RPMI8226 (cell line): ENCODE results near the gene KMT2B.
"Not testable (repeated sequence)": the region's sequence is repeated elsewhere in the genome, so short reads cannot be mapped to it uniquely, and the experiment has no call there.

Experiments used
- DNase-seq: peaks from one replicate; pipeline ENCODE4 v3.0.0-alpha.2; 2015

KMT2B gene

DNA sequence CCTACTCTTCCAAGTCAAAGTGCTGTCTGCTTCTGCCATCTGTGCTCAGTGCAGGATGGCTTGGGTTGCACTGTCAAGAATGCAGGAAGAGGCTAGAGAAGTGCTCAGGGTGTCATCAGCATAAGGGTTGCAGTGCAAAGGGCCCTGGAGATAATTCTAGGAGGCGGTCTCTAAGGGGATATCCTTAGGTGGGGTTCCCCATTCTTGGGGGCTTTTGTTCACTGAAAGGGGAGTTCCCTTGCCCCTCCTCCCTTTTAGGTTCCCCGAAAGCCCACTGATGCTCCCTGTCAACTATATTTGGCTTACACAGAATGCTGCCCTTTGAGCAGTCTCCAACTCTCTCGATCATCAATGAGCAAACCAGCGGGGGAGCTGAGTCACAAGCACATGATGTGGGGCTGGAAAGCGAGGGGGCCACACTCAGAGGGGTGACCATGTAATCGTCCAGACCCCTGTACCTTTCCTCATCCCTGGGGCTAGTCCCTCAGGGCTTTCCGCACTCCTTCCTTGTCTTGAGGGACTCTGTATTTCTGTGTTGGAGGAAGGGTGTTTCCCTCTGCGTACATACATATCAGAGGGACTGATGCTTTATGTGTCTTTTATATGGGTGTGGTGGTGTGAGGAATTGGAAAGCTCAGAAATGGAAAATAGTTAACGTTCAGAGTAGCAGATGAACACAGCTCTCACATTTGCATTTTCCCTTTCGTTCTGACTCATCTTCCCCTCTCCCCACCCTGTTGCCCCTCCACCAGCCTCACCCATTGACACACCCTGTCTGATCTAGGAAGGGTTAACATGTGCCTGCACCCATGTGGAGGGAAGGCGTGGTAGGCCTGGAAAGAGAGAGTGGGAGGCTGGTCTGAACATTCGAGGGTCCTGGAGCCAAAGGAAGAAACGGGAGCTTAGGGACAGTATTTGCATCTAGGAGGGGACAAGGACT is 6.7 kb upstream of the KMT2B start:
- no peak for DNase-seq

DNA sequence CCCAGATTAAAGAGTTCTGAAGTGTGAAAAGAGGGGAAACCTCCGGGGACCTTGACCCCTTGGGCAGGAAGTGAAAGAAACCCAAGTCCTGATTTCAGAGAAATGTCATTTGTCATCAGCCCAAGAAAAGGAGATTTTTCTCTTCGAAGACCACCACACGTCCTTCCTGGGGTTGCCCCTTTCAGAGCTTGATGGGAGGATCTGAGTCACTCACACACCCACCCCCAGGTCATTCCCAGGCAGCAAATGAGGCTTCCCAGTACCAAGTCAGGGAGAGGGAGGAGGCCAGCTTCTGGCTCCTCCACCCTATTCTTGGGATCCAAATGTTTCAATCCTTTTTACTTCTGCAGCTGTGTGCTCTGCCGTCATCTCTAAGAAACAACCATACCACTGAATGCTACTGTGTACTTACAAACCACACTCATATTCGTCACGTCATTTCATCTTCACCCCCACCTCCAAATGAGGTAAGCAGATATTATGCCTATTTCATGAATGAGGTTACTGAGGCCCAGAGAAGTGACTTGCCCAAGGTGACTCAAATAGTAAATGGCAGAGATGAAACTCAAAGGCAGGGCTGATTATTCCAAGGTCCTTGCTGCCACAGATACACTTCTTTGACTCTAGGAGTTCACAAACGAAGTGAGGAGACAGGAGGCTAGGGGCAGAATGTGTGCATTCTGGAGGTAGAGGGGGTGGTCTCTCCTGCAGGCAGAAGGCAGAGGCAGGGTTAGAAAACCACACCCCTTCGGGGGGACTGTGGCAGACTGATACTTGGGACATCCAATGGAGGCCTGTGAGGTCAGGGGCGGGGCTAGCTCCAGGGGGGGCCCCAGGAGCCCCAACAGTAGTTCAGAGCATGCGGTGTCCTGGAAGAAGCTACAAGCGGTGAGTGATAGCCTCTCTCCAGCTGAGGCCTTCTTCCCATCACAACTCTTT is 5.0 kb upstream of the KMT2B start:
- no peak for DNase-seq

DNA sequence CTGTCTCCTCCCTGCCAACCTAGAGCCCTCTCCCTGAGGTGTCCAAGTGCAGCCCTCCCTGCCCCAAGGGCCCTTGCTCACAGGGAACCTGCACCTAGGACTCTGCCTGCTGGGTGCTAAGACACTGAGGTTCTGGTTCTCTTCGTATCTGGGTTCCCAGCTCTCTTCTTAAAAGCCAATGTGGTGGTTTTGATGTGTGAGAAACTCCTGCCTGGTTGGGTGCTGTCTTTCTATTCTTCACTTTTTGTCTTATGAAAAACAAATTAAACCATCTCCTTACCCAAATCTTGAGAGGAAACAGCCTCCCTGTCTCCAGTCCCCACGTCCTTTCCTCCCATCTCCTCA is 4.3 kb upstream of the KMT2B start:
- DNase-seq = no peak

GRCh38 chr19:35713904-35714495 is 3.8 kb upstream of the KMT2B start:
- DNase-seq = no peak

GRCh38 chr19:35714601-35715354 is 3.0 kb upstream of the KMT2B start:
- peak; percentile 14 for DNase-seq

- no peak for DNase-seq
Measured at GRCh38 chr19:35715355-35715809, 2.4 kb upstream of the KMT2B start.

- DNase-seq = peak; percentile 5
Measured at GRCh38 chr19:35715981-35716800, 1.6 kb upstream of the KMT2B start.

- DNase-seq = peak; percentile 95
Measured at GRCh38 chr19:35716801-35717664, 770 bp upstream of the KMT2B start.

DNA sequence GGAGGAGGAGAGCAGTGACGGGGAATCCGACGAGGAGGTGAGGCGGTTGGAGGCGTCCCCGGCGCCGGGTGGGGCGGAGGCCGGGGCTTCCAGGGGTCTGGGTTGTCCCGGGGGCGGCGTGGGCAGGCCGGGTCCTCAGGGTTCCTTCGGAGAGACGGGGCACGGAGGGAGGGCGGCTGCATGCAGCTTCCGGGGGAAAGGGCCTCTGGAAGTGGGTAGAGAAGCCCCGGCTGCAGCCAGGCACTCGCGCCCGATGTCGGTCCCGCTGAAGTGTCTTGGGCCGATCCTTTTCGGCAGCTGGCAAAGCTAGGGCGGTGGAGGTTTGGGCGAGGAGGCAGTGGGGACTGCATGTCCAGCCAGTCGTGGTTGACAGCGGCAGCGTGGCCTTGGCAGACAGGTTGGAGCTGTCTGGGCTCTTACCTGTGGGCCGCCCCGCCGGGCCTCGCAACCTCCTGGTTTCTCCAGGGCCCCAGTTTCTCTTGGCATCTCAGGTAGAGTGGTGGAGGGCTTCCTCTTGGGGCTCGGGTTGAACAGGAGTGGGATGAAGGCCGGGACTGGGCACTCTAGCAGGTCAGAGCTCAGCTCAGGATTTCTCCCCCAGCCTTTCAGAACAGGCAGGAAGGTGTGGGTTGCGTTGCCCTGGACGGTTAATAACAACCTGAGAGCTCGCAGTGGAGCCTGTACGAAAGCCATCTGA is 690 bp downstream of the KMT2B start:
- DNase-seq = peak; percentile 30

GRCh38 chr19:35719402-35720162 is 1.8 kb downstream of the KMT2B start:
- DNase-seq = no peak

DNA sequence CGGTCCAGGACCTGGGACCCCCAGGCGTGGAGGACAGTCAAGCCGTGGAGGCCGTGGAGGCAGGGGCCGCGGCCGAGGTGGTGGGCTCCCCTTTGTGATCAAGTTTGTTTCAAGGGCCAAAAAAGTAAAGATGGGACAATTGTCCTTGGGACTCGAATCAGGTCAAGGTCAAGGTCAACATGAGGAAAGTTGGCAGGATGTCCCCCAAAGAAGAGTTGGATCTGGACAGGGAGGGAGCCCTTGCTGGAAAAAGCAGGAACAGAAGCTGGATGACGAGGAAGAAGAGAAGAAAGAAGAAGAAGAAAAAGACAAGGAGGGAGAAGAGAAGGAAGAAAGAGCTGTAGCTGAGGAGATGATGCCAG is 2.3 kb downstream of the KMT2B start:
- no peak for DNase-seq

DNA sequence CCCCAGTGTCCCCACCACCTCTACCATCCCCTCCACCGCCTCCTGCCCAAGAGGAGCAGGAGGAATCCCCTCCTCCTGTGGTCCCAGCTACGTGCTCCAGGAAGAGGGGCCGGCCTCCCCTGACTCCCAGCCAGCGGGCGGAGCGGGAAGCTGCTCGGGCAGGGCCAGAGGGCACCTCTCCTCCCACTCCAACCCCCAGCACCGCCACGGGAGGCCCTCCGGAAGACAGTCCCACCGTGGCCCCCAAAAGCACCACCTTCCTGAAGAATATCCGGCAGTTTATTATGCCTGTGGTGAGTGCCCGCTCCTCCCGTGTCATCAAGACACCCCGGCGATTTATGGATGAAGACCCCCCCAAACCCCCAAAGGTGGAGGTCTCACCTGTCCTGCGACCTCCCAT is 2.8 kb downstream of the KMT2B start:
- no peak for DNase-seq

DNA sequence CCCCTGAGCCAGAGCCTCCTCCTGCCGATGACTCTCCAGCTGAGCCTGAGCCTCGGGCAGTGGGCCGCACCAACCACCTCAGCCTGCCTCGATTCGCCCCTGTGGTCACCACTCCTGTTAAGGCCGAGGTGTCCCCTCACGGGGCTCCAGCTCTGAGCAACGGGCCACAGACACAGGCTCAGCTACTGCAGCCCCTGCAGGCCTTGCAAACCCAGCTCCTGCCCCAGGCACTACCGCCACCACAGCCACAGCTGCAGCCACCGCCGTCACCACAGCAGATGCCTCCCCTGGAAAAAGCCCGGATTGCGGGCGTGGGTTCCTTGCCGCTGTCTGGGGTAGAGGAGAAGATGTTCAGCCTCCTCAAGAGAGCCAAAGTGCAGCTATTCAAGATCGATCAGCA is 3.6 kb downstream of the KMT2B start:
- DNase-seq = no peak

GRCh38 chr19:35722461-35722860 is 4.7 kb downstream of the KMT2B start:
- DNase-seq = no peak

- DNase-seq = no peak
Measured at GRCh38 chr19:35722897-35723296, 5.1 kb downstream of the KMT2B start.

GRCh38 chr19:35723671-35724070 is 5.9 kb downstream of the KMT2B start:
- no peak for DNase-seq

DNA sequence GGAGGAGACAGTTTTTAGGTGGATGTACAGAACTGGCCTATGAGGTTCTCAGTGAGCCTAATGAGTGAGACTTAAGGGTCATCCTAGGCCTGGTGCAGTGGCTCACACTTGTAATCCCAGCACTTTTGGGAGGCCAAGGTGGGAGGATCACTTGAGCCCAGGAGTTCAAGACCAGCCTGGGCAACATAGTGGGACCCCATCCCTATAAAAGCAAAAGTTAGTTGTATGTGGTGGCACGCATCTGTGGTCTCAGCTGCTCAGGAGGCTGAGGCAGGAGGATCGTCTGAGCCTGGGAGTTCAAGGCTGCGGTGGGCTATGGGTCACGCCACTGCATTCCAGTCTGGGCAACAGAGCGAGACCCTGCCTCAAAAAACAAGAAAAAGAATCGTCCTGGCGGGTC is 6.3 kb downstream of the KMT2B start:
- DNase-seq = not testable (repeated sequence)

- DNase-seq = no peak
Measured at GRCh38 chr19:35724560-35724959, 6.8 kb downstream of the KMT2B start.

DNA sequence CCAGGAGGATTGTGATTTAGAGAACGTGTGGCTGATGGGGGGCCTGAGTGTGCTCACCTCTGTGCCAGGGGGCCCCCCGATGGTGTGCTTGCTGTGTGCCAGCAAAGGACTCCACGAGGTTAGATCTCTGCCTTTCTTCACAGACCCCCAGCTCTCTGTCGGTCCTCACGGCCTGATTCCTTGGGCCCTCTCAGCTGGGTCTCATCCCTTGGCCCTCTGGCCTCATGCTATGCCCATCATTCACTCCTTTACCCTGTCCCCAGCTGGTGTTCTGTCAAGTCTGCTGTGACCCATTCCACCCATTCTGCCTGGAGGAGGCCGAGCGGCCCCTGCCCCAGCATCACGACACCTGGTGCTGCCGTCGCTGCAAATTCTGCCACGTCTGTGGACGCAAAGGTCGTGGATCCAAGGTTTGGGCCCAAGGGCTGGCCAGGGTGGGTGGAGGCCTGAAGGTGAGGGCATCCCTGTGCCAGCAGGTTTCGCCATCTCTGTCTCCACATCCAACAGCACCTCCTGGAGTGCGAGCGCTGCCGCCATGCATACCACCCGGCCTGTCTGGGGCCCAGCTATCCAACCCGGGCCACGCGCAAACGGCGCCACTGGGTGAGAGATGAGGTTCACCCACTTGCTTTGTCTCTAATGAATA is 7.5 kb downstream of the KMT2B start:
- DNase-seq = no peak
